C1 segment of cervical spinal cord (tissue), 14 donors: ENCODE data around the gene CASKIN2.

ENCODE experiments used
- DNase-seq, 14 donors: peaks; one replicate each; lab custom pipeline; 2025; lab: John Stamatoyannopoulos, UW

Gene CASKIN2

DNA sequence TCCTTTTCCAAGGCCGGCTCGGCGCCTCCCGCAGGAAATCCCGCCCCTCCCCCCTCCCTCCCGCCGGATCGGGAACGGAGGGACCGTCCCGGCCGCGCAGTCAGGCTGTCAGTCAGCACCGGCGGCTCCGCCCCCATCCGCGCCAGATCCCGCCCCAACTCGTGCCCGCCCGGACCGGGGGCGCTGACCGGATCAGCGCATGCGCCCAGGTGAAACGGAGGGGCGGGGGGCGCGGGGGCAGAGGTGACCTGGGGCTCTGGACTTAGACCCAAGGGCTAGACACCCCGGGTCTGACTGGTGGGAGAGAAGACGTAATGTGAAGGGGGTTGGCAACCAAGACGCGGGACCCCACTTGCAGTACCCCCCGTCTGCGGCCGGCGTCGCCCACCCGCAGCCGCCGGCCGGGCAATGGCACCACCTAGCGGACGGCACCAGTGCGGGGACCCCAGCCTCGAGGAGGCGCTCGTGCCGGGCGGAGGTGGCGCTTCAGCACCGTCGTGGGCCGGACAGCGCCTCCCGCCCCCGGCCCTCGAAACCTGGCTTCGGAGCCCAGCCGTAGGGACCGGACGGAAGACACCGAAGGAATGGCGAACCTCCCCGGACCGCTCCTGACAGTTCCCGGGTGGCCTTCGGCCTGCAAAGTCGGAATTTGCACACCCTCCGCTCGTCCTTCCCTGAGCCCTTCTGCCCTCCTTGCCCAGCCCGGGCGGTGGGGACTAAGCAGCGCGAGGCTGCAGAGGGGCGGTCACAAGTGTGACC is at the start of gene CASKIN2:
CASKIN2 (minus strand) TSS at position 42 of the 759 bp plus-strand sequence. CDS start 1,733 bp downstream, outside the sequence.
- DNase-seq = peak; percentile 62 to 97 (median 94)

DNA sequence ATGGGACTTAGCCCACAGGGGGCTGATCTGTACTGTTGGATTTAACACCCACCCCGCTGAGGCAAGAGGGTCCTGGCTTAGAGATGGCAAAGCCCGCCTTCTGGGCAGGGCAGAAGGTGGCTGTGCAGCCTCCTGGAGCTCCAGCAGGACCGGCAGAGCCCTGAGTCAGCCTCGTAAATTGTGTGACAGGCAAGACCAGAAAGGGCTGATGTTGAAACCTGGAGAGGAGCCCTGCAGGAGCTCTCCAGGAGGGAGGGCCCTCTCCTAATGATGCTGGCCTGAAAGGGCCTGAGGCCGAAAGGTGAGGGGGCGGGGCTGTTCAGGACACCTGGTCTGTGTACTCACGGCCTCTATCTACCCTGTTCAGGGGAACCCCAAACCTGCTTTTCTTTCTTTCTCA is 49.7 kb upstream of the CASKIN2 start:
- DNase-seq = no peak

- DNase-seq = no peak
Observed at GRCh38 chr17:75564195-75564594, 48.9 kb upstream of the CASKIN2 start.

- DNase-seq = no peak
Observed at GRCh38 chr17:75563063-75563758, 47.9 kb upstream of the CASKIN2 start.

- no peak for DNase-seq
Observed at GRCh38 chr17:75561927-75562603, 46.7 kb upstream of the CASKIN2 start.

DNA sequence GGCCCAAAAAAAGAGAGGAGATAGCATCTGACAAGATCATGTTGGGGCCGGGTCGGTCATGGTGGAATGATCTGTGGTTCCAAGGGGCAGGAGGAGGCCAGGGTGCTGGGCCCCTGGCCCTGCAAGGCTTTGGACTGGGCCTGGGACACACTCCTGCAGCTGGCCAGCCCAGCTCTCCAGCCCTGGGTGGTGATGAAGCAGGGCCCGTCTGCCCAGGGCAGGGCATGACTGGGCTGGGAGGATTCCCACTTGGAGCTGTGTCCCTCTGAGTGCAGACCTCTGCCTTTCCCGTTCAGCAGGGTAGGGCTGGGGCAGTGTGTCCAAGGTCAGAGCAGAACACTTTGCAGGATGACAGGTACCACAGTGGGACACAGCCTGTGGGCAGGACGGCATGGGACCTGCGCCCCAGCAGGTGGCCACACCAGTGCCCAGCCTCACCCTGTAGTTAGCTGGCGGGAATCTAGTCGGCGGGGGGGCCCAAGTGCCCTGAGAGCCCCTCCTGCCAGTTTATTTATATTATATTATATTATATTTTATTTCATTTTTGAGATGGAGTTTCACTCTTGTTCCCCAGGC is 44.7 kb upstream of the CASKIN2 start:
- no peak for DNase-seq

GRCh38 chr17:75558666-75559530 is 43.6 kb upstream of the CASKIN2 start:
- peak in 1 of 14 donors; percentile 50 for DNase-seq

DNA sequence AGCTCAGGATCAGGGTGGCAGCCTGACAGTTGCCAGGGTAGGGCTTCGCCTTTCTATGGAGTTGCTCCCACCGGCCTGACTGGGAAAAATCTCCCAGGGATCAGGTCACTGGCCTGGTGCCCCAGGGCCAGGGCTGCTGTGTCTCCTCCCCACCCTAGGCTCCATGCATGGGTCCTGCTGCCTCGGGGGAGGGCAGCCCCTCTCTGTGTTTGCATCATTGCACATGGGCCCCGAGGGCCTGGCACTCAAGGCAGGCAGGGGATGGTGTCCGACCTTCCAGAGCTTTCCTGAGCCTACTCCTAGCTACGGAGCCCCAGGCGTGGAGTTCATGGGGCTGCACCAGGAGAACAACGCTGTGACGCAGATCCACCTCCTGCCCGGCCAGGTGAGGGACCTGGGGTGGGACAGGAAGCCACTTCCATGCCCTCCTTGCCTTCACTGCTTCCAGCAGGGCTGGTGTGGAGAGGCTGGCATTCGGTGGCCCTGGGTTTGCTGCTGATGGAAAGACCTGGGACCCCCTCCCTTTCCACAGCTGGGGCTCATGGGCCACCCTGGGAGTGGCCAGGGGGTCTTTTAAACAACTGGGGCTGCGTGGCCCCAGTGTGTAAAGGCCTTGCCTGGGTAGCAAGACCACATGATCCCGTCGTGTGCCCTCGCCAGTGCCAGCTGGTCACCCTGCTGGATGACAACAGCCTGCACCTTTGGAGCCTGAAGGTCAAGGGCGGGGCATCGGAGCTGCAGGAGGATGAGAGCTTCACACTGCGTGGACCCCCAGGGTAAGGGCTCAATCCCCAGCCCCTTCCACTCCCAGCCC is 42.7 kb upstream of the CASKIN2 start:
- DNase-seq = peak in 3 of 14 donors; percentile 40 to 54 (median 51)

DNA sequence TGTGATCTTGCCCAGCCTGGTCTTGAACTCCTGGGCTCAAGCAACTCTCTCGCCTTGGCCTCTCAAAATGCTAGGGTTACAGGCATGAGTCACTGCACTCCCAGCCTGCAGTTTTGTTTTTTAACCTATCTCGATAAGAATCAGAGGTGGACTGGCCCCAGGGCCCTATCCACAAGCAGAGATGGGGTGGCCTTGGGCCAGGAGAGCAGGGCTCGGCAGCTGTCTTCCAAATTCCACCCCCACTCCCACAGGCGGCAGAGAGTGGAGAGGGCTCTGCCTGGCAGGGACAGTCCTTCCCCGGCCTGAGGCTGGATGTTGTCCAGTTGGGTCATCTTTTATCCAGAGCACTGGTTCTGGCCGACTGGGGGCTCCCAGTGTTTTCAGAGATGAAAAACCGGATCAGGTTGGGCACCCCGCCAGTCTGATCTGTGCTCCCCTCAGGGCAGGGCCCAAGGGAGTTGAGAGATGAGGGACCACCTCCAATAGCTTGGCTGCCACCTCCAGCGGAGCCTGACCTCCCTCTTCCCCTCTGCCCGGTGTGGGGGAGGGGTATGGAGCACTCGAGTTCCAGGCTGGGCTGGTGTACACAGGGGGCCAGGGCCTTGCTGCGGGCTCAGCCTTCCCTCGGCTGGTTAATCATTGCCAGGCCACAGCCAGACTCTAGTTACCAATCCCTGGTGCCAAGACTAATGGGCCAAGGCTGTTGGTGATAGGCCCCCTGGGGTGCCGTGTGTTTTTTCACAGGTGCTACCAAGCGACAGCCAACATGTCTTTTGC is 41.9 kb upstream of the CASKIN2 start:
- DNase-seq = peak in 13 of 14 donors; percentile 30 to 90 (median 73)

DNA sequence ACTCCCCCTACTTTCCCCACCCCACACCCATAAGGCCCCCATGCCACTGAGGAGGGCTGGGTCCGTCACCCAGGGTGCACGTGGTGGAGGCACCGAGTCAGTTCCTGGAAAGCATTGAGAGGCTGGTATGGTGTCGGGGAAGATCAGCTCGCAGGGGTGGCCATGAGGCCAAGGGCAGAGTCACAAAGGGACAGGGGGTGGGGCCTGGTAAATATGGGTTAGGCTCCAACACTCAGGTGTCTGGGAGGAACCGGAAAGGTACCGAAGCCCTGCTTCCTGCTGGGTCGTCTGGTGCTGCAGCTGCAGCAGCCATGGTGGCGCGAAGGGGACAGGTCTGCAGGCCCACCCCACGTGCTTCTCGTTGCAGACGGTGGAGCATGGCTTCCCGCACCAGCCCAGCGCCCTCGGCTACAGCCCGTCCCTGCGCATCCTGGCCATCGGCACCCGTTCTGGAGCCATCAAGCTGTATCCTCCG is 40.4 kb upstream of the CASKIN2 start:
- DNase-seq = no peak

- DNase-seq = no peak
Observed at GRCh38 chr17:75553295-75554110, 38.2 kb upstream of the CASKIN2 start.

DNA sequence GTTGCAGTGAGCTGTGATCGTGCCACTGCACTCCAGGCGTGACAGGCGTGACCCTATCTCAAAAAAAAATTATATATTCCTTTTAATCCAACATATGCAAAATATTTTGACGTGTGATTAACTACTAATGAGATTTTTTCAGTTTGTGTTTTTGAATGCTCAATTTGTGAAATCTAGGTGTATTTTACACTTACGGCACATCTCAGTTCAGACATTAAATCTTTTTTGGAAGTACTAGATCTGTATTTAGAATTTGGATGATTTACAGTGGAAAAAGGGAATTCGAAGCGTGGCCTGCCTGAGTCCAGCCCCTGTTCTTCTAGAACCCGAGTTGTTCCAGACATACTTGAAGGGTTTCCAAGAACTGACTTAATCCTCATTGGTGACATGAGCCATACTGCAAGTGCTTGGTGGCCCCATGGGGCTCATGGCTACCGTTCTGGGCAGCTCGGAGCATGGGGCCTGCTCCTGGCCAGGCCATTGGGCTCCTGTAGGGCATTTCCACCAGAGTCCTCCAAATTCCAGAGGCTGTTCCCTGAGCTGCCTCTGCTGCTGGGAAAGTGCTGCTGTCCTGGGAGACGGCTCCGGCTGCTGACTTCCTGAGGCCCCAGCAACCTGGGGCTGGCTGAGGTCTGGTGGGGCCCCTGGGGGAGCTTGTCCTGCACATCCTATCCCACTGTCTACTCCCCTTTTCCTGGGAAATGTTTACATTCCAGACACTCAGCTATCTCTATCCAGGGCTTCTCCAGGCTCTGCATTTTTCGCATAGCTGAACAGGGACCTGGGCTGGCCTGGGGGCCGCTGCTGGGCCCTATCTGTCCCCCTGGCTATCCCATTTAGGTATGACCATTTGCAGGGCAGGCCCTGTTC is 37.3 kb upstream of the CASKIN2 start:
- no peak for DNase-seq

DNA sequence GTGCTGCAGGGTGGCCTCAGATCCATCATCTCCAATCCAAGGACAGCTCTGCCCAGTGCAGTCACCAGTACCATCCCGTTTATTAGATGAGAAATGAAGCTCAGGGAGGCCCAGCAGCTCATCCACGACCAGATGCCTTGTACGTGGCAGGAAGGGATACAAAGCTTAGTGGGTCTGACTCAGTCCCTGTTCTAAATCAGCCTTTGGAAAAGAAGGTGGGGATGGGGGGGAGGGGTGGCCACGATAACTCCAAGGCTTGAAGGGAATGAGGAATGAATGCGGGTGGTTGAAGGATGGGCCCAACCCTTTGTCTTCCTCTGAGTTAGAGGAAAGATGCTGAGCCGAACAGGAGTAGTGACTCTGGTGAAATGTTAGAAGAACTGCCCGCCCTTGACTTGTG is 35.9 kb upstream of the CASKIN2 start:
- no peak for DNase-seq

DNA sequence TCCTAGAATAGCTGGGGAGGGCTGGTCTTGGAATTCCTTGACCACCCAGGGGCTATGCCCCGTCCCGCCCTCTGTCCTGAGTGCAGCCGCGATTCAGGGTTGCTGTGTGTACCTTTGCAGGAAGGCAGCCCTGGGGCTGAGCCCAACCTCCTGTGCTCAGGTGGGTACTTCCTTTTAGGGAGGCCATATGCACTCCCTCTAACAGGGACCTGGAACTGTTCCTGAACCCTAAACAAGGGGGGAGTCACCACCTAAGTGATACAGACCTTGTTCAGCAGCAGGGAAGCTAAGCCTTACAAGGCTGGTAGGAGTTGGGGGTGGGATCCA is 34.8 kb upstream of the CASKIN2 start:
- no peak for DNase-seq

GRCh38 chr17:75549246-75550138 is 34.2 kb upstream of the CASKIN2 start:
- no peak for DNase-seq

- no peak for DNase-seq
Observed at GRCh38 chr17:75548813-75549212, 33.5 kb upstream of the CASKIN2 start.

- no peak for DNase-seq
Observed at GRCh38 chr17:75547091-75547490, 31.8 kb upstream of the CASKIN2 start.
